Measurements from ENCODE around the gene KRT14. TPM values are rescaled to one million over a fixed set of nuclear protein-coding genes. Genes with fewer than 3 reads are reported as not detected.

KRT14 gene
- total RNA-seq, 1 donor from 2014 or later: 0.49 TPM

Other genes starting within 250 kb of the KRT14 start
- gene KRT33A, start 236.1 kb downstream of the KRT14 start, total RNA-seq: not detected
- gene KRT33B, start 217.1 kb downstream of the KRT14 start, total RNA-seq: not detected
- 0.74 TPM for gene KRT34, start 204.6 kb downstream of the KRT14 start, total RNA-seq
- gene KRT31, start 189.3 kb downstream of the KRT14 start, total RNA-seq: 1.2 TPM
- not detected for gene KRT37, start 162.3 kb downstream of the KRT14 start, total RNA-seq
- gene KRT38, start 145.9 kb downstream of the KRT14 start, total RNA-seq: not detected
- gene KRT32, start 119.5 kb downstream of the KRT14 start, total RNA-seq: not detected
- not detected for gene KRT35, start 105.7 kb downstream of the KRT14 start, total RNA-seq
- gene KRT36, start 97.0 kb downstream of the KRT14 start, total RNA-seq: not detected
- not detected for gene KRT13, start 81.3 kb downstream of the KRT14 start, total RNA-seq
- gene KRT15, start 68.0 kb downstream of the KRT14 start, total RNA-seq: 0.25 TPM
- 11.3 TPM for gene KRT19, start 58.6 kb downstream of the KRT14 start, total RNA-seq
- not detected for gene KRT9, start 14.8 kb downstream of the KRT14 start, total RNA-seq
- 0.25 TPM for gene KRT16, start 25.9 kb upstream of the KRT14 start, total RNA-seq
- gene KRT17, start 37.7 kb upstream of the KRT14 start, total RNA-seq: 1.7 TPM
- 126 TPM for gene EIF1, start 102.0 kb upstream of the KRT14 start, total RNA-seq
- not detected for gene GAST, start 125.4 kb upstream of the KRT14 start, total RNA-seq
- under 0.01 TPM for gene HAP1, start 147.7 kb upstream of the KRT14 start, total RNA-seq
- gene JUP, start 199.8 kb upstream of the KRT14 start, total RNA-seq: 46.7 TPM
- gene P3H4, start 225.1 kb upstream of the KRT14 start, total RNA-seq: 8.1 TPM
- gene FKBP10, start 226.1 kb upstream of the KRT14 start, total RNA-seq: 8.4 TPM
- 87.3 TPM for gene NT5C3B, start 249.3 kb upstream of the KRT14 start, total RNA-seq

Measured in temporal lobe (tissue), 1 donor.